ENCODE measurements around the gene RUNX1.

DNA sequence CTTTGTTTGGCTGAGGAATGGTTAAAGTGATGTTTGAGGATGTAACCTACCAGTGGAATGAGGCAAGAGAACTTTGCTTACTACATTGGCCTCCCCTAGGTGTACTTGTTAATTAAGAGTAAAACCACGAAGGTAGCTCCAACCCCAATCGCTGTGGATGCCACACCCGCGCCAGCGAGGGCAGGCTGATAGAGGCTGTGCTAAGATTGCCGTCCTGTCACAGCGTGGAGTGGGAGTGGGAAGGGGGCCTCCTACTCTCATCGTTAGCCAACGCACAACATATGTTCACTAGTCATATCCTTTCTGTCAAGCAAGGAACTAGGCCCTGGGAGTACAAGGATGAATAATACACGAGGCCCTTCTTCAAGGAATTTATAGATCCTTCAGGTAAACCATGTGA, 99.6 kb downstream of the RUNX1 start:
- no peak for TF ChIP-seq POLR2A (IDR thresholded peaks at IDR 0.05; ENCODE audit: low read length)
- no peak for TF ChIP-seq GATA1 (IDR thresholded peaks at IDR 0.05; ENCODE audit: low read depth, low read length)

All from erythroblast (primary cell).